CD4-positive, alpha-beta T cell treated with Interleukin-17A for 4 hours (primary cell): Measurements from ENCODE around the gene MPHOSPH6.
"Not testable (repeated sequence)": the region's sequence is repeated elsewhere in the genome, so short reads cannot be mapped to it uniquely, and the experiment has no call there.

Experiments
- DNase-seq: peaks from one replicate; pipeline ENCODE4 v3.0.0-alpha.2; 2020; ENCODE audit warnings: mixed read lengths

MPHOSPH6 gene

GRCh38 chr16:82113741-82114140 is 56.3 kb downstream of the MPHOSPH6 start:
- DNase-seq: no peak

- no peak for DNase-seq
Observed at GRCh38 chr16:82111944-82112343, 58.1 kb downstream of the MPHOSPH6 start.

GRCh38 chr16:82109266-82109665 is 60.8 kb downstream of the MPHOSPH6 start:
- not testable (repeated sequence) for DNase-seq

- no peak for DNase-seq
Observed at GRCh38 chr16:82108774-82109173, 61.2 kb downstream of the MPHOSPH6 start.

GRCh38 chr16:82108100-82108499 is 61.9 kb downstream of the MPHOSPH6 start:
- DNase-seq: no peak

- DNase-seq: no peak
Observed at GRCh38 chr16:82105107-82105506, 64.9 kb downstream of the MPHOSPH6 start.
